Cardiac fibroblast (primary cell): Measurements from ENCODE around the gene SLC26A8.

Source experiments
- DNase-seq, 2 donors: peaks; one replicate each; pipeline versions ENCODE4 v3.0.0 to v3.0.0-alpha.2; 2010; ENCODE audit warnings: low read depth in 2 of 2
- H3K4me3 ChIP-seq, 2 donors: replicated peaks in 1 of 2; 1 replicate in 1 of 2; 2 replicates in 1 of 2; pipeline ENCODE4 v1.5.1; 2011; ENCODE audit warnings: low read depth in 2 of 2, low read length in 2 of 2, mild to moderate bottlenecking in 2 of 2, moderate library complexity in 1 of 2
- CTCF ChIP-seq: IDR thresholded peaks from one replicate; pipeline ENCODE4 v1.5.1; 2011; ENCODE audit warnings: low read depth, mild to moderate bottlenecking, low read length, inconsistent platforms

SLC26A8 gene

GRCh38 chr6:35968821-35969220, 55.6 kb downstream of the SLC26A8 start:
- no peak overlapping the region for H3K4me3 ChIP-seq
- TF ChIP-seq CTCF: no peak
- DNase-seq: no peak

GRCh38 chr6:35967076-35967774, 57.2 kb downstream of the SLC26A8 start:
- TF ChIP-seq CTCF: no peak
- H3K4me3 ChIP-seq: no peak overlapping the region
- DNase-seq: no peak

- DNase-seq: no peak
- H3K4me3 ChIP-seq: no peak overlapping the region
- no peak for TF ChIP-seq CTCF
These were observed 61.5 kb downstream of the SLC26A8 start for GRCh38 chr6:35962779-35963560.

- DNase-seq: peak; percentile 12 to 33
- no peak for TF ChIP-seq CTCF
These were observed 64.3 kb downstream of the SLC26A8 start for GRCh38 chr6:35960187-35960586.

GRCh38 chr6:35955970-35956369, 68.5 kb downstream of the SLC26A8 start:
- no peak for DNase-seq
- no peak overlapping the region for H3K4me3 ChIP-seq
- peak; percentile 29 for TF ChIP-seq CTCF

More at GRCh38 chr6:35960187-35960586, 64.3 kb downstream of the SLC26A8 start:
- no peak overlapping the region for H3K4me3 ChIP-seq

- H3K4me3 ChIP-seq: no peak overlapping the region
- no peak for DNase-seq
- TF ChIP-seq CTCF: no peak
These were observed 68.9 kb downstream of the SLC26A8 start for GRCh38 chr6:35955521-35955920.
